Measurements from ENCODE around the gene SNX32.

DNA sequence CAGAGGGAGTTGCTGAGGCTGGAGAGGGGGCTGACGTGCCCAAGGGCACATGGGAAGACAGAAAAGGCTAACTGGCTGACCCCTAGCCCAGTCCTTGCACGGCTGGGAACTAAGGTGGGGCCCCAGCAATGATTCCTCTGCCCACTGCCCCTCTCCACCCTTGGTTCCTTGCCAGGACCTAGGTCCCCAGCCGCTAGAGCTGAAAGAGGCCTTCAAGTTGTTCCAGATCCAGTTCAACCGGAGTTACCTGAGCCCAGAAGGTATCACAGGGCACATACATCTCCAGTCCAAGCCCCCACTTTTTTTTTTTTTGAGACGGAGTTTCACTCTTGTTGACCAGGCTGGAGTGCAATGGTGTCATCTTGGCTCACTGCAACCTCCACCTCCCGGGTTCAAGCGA, 46.3 kb downstream of the SNX32 start:
- TF ChIP-seq, protein P1, sequence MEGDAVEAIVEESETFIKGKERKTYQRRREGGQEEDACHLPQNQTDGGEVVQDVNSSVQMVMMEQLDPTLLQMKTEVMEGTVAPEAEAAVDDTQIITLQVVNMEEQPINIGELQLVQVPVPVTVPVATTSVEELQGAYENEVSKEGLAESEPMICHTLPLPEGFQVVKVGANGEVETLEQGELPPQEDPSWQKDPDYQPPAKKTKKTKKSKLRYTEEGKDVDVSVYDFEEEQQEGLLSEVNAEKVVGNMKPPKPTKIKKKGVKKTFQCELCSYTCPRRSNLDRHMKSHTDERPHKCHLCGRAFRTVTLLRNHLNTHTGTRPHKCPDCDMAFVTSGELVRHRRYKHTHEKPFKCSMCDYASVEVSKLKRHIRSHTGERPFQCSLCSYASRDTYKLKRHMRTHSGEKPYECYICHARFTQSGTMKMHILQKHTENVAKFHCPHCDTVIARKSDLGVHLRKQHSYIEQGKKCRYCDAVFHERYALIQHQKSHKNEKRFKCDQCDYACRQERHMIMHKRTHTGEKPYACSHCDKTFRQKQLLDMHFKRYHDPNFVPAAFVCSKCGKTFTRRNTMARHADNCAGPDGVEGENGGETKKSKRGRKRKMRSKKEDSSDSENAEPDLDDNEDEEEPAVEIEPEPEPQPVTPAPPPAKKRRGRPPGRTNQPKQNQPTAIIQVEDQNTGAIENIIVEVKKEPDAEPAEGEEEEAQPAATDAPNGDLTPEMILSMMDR (IDR thresholded peaks at IDR 0.05; ENCODE audit: low read length), result no peak
- no peak for TF ChIP-seq EZH2 (optimal IDR thresholded peaks at IDR 0.05; ENCODE audit: low read depth, low read length)
- TF ChIP-seq EZH2phosphoT487 (IDR thresholded peaks at IDR 0.05; ENCODE audit: low read length), result no peak
